Endothelial cell of umbilical vein (primary cell): ENCODE data around the gene PLEKHG4B. TPM values are rescaled to one million over a fixed set of nuclear protein-coding genes. Genes with fewer than 3 reads are reported as not detected.

ENCODE experiments used
- BruUV-seq: library from RNA; stranded (reverse); fragments of 400-500 nt; replicated peaks from 2 replicates; lab custom pipeline; 2021; lab: Mats Ljungman, UMichigan
- CTCF ChIA-PET: fragments of 300-600, 350-600 bp; sonication (Branson Sonifier 250); formaldehyde crosslinking; loops from one replicate; lab custom pipeline; 2021; ENCODE audit warnings: antibody characterized with exemption, inconsistent platforms; lab: Charles Lee
- POLR2A ChIA-PET: fragments of 300-600, 350-600 bp; sonication (Branson Sonifier 250); formaldehyde crosslinking; loops from one replicate; lab custom pipeline; 2021; ENCODE audit warnings: antibody characterized with exemption, inconsistent platforms; lab: Charles Lee
- DNase-seq: peaks from one replicate; pipeline ENCODE4 v3.0.0-alpha.2; 2011; ENCODE audit warnings: low read depth, low spot score
- FAIRE-seq: peaks from 2 replicates; lab custom pipeline; 2011; peaks lifted over from hg19 to GRCh38; lab: Jason Lieb, UNC
- H2AFZ ChIP-seq: 2 replicates; pipeline ENCODE4 v1.6.0; 2012; ENCODE audit warnings: low read depth, low read length, control low read depth, inconsistent platforms
- H3K27ac ChIP-seq: 2 replicates; pipeline ENCODE4 v1.5.1; 2011; ENCODE audit warnings: low read depth, mild to moderate bottlenecking, control low read depth, low read length, moderate library complexity; ENCODE audit not compliant: insufficient read depth
- H3K27me3 ChIP-seq, 2 experiments: 2 replicates each; pipeline versions ENCODE4 v1.6.0 to v1.6.1; 2011; ENCODE audit warnings: low read length in 2 of 2, mixed read lengths in 1 of 2; ENCODE audit not compliant: control insufficient read depth in 2 of 2, insufficient read depth in 2 of 2
- H3K36me3 ChIP-seq, 2 experiments: 2 replicates in 1 of 2; 3 replicates in 1 of 2; pipeline ENCODE4 v1.5.1; 2011; ENCODE audit warnings: low read length in 2 of 2, mild to moderate bottlenecking in 1 of 2, moderate library complexity in 1 of 2; ENCODE audit not compliant: control insufficient read depth in 2 of 2, insufficient read depth in 2 of 2; ENCODE audit errors: extremely low read depth in 1 of 2
- H3K4me1 ChIP-seq: 3 replicates; pipeline ENCODE4 v1.5.1; 2011; ENCODE audit warnings: mild to moderate bottlenecking, low read length; ENCODE audit not compliant: control insufficient read depth, insufficient read depth; ENCODE audit errors: extremely low read depth
- H3K4me2 ChIP-seq: 2 replicates; pipeline ENCODE4 v1.6.1; 2011; ENCODE audit warnings: low read length, control low read depth, mixed read lengths; ENCODE audit not compliant: insufficient read depth
- H3K4me3 ChIP-seq, 3 experiments: fragments of 200-600 bp in 1 of 3; sonication (generic), shearing (Covaris generic) in 1 of 3; replicated peaks in 1 of 3; 2 replicates each; pipeline ENCODE4 v1.5.1; 2011 to 2016; ENCODE audit warnings: control low read depth in 3 of 3, low read length in 3 of 3, mild to moderate bottlenecking in 2 of 3, inconsistent platforms in 1 of 3, low read depth in 1 of 3, moderate library complexity in 1 of 3; ENCODE audit not compliant: insufficient read depth in 1 of 3
- H3K79me2 ChIP-seq: 2 replicates; pipeline ENCODE4 v1.6.0; 2012; ENCODE audit warnings: low read length, inconsistent platforms; ENCODE audit not compliant: control insufficient read depth, insufficient read depth
- H3K9ac ChIP-seq: replicated peaks from 2 replicates; pipeline ENCODE3; 2011; ENCODE audit warnings: low read length, control low read depth; ENCODE audit not compliant: insufficient read depth; ENCODE audit errors: extremely low read depth
- H3K9me1 ChIP-seq: replicated peaks from 3 replicates; pipeline ENCODE4 v1.6.0; 2011; ENCODE audit warnings: mild to moderate bottlenecking, low read length; ENCODE audit not compliant: control insufficient read depth, insufficient read depth; ENCODE audit errors: extremely low read depth
- H3K9me3 ChIP-seq: replicated peaks from 2 replicates; pipeline ENCODE4 v1.5.1; 2012; ENCODE audit warnings: low read length, inconsistent platforms; ENCODE audit not compliant: control insufficient read depth, insufficient read depth
- H4K20me1 ChIP-seq: replicated peaks from 2 replicates; pipeline ENCODE3; 2011; ENCODE audit warnings: mild to moderate bottlenecking, low read length; ENCODE audit not compliant: control insufficient read depth, insufficient read depth; ENCODE audit errors: extremely low read depth
- EZH2 ChIP-seq: IDR thresholded peaks from 2 replicates; pipeline ENCODE4 v1.6.1; 2012; ENCODE audit warnings: borderline replicate concordance, low read depth, mild to moderate bottlenecking, moderate library complexity, low read length, inconsistent platforms; ENCODE audit not compliant: severe bottlenecking
- FOS ChIP-seq: IDR thresholded peaks from 2 replicates; pipeline ENCODE4 v1.6.1; 2011; ENCODE audit warnings: mild to moderate bottlenecking, low read length, moderate library complexity, borderline replicate concordance; ENCODE audit not compliant: insufficient read depth
- GATA2 ChIP-seq: IDR thresholded peaks from 2 replicates; pipeline ENCODE4 v1.7.0; 2011; ENCODE audit warnings: low read depth, mild to moderate bottlenecking, moderate library complexity, mixed read lengths, low read length; ENCODE audit not compliant: insufficient read length, insufficient read depth
- JUN ChIP-seq: IDR thresholded peaks from 2 replicates; pipeline ENCODE4 v1.6.1; 2011; ENCODE audit warnings: borderline replicate concordance, low read depth; ENCODE audit not compliant: insufficient read length, insufficient read depth
- MYC ChIP-seq: IDR thresholded peaks from one replicate; pipeline ENCODE4 v1.6.1; 2011; ENCODE audit warnings: mild to moderate bottlenecking, low read depth, low read length
- POLR2A ChIP-seq: IDR thresholded peaks from 2 replicates; pipeline ENCODE4 v1.6.1; 2012; ENCODE audit warnings: low read depth, mild to moderate bottlenecking, control low read depth, low read length
- POLR2AphosphoS5 ChIP-seq: IDR thresholded peaks from 2 replicates; pipeline ENCODE4 v1.6.1; 2012; ENCODE audit warnings: low read depth, mild to moderate bottlenecking, control low read depth, low read length, moderate library complexity; ENCODE audit not compliant: insufficient read depth
- dilution Hi-C: fragments of 300-500 bp; cut with MboI; formaldehyde crosslinking; loops from one replicate; pipeline ENCODE4 v1.15.0; 2019; ENCODE audit warnings: low sequenced_read_pairs; ENCODE audit not compliant: extremely low pct_ligation_motif_present
- intact Hi-C: fragments of 100-400 bp; cut with micrococcal nuclease; formaldehyde crosslinking; loops from one replicate; pipeline ENCODE4 v1.10.0; 2022
- polyA plus RNA-seq, 4 experiments: library from polyadenylated mRNA; depleted of rRNA in 3 of 4; stranded (reverse) in 3 of 4; unstranded in 1 of 4; fragments of >200 nt; gene quantifications; 2 replicates each; pipeline versions ENCODE4 v1.2.1 to v1.2.3, GENCODE V29; 2011 to 2012; ENCODE audit warnings: missing spikeins in 1 of 4
- total RNA-seq: library from RNA; stranded (reverse); gene quantifications from 2 replicates; pipeline ENCODE4 v1.2.3, GENCODE V29; 2021
- TF ChIP-seq, protein P1 (sequence below), 2 donors: IDR thresholded peaks; 1 replicate in 1 of 2; 2 replicates in 1 of 2; pipeline ENCODE4 v1.5.1; 2011; ENCODE audit warnings: low read length in 2 of 2, mild to moderate bottlenecking in 2 of 2, moderate library complexity in 2 of 2, control low read depth in 1 of 2, inconsistent platforms in 1 of 2, low read depth in 1 of 2; ENCODE audit not compliant: insufficient read depth in 1 of 2; ENCODE audit errors: extremely low read depth in 1 of 2
- TF ChIP-seq, protein P2 (sequence below): IDR thresholded peaks from 2 replicates; pipeline ENCODE4 v1.6.1; 2011; ENCODE audit not compliant: insufficient read depth, insufficient read length

Gene PLEKHG4B
- total and polyA plus RNA-seq, 2 donors (not counting 3 experiments of a cell fraction or from before 2014, with no cell fraction given), result not detected

DNA sequence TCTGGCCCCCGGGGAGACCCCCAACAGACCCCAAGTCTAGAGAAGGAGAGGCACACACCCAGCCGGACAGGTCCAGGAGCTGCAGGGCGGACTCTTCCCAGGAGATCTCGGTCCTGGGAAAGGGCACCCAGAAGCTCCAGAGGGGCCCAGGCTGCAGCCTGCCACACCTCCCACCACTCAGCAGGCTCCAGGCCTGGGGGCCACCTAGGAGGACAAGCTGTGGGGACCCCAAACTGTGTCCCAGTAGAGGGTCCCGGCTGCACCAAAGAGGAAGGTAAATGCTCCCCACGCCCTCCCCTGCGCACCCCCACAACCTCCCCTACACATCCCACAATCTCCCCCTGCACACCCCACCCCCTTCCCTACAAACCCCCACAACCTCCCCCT, 48.5 kb downstream of the PLEKHG4B start:
- Histone ChIP-seq H3K4me1 (no peaks in the 10 kb centered on the region), H3K9me3 (no peaks in the 10 kb centered on the region), H2AFZ (no peak overlapping the region), H4K20me1 (no peaks in the 10 kb centered on the region), H3K9ac (no peak overlapping the region), H3K27ac (no peak overlapping the region), H3K36me3 (no peaks in the 10 kb centered on the region), H3K4me2 (no peak overlapping the region), H3K79me2 (no peaks in the 10 kb centered on the region), H3K9me1 (no peaks in the 10 kb centered on the region), H3K27me3 (no peaks in the 10 kb centered on the region), H3K4me3 (no peak overlapping the region)
- BruUV-seq, result no TSS peak
- DNase-seq, result no peak
- TF ChIP-seq, protein P1, sequence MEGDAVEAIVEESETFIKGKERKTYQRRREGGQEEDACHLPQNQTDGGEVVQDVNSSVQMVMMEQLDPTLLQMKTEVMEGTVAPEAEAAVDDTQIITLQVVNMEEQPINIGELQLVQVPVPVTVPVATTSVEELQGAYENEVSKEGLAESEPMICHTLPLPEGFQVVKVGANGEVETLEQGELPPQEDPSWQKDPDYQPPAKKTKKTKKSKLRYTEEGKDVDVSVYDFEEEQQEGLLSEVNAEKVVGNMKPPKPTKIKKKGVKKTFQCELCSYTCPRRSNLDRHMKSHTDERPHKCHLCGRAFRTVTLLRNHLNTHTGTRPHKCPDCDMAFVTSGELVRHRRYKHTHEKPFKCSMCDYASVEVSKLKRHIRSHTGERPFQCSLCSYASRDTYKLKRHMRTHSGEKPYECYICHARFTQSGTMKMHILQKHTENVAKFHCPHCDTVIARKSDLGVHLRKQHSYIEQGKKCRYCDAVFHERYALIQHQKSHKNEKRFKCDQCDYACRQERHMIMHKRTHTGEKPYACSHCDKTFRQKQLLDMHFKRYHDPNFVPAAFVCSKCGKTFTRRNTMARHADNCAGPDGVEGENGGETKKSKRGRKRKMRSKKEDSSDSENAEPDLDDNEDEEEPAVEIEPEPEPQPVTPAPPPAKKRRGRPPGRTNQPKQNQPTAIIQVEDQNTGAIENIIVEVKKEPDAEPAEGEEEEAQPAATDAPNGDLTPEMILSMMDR (IDR thresholded peaks at IDR 0.05; ENCODE audit: extremely low read depth in 1 of 2, insufficient read depth in 1 of 2, low read depth in 1 of 2, low read length in 2 of 2), result no peak
- TF ChIP-seq GATA2, result no peak
- TF ChIP-seq, protein P2, sequence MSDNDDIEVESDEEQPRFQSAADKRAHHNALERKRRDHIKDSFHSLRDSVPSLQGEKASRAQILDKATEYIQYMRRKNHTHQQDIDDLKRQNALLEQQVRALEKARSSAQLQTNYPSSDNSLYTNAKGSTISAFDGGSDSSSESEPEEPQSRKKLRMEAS, result no peak
- no peak for TF ChIP-seq POLR2A
- TF ChIP-seq FOS, result no peak
- no peak for TF ChIP-seq EZH2
- no peak for TF ChIP-seq JUN
- no peak for TF ChIP-seq MYC
- no peak for TF ChIP-seq POLR2AphosphoS5
- FAIRE-seq, result no peak
- POLR2A ChIA-PET, result no interaction called here
- dilution Hi-C loops (no loop called here), intact Hi-C loops (no loop called here)
- CTCF ChIA-PET, result no interaction called here
